Mucosa of descending colon (tissue), 3 donors: ENCODE measurements around the gene CNTNAP2. TPM values are rescaled to one million over a fixed set of nuclear protein-coding genes. Genes with fewer than 3 reads are reported as not detected.

Experiments used
- ATAC-seq: fragments of 200-7000 bp; cut with Tn5 transposase; one replicate; pipeline ENCODE4 v1.9.1; 2020; ENCODE audit warnings: mild to moderate bottlenecking, moderate library complexity
- DNase-seq, 3 donors: peaks; one replicate each; pipeline ENCODE4 v3.0.0-alpha.2; 2020
- H3K36me3 ChIP-seq: fragments of 200-600 bp; one replicate; pipeline ENCODE4 v1.8.0; 2021; ENCODE audit warnings: low read depth, mild to moderate bottlenecking
- H3K4me1 ChIP-seq: fragments of 200-600 bp; one replicate; pipeline ENCODE4 v1.8.0; 2021; ENCODE audit warnings: low read depth, mild to moderate bottlenecking
- H3K4me3 ChIP-seq: fragments of 200-600 bp; one replicate; pipeline ENCODE4 v1.8.0; 2021; ENCODE audit warnings: mild to moderate bottlenecking
- H3K9me3 ChIP-seq: fragments of 200-600 bp; one replicate; pipeline ENCODE4 v1.8.0; 2021; ENCODE audit warnings: mild to moderate bottlenecking
- intact Hi-C, 2 donors: fragments of 100-400 bp; cut with DNase I in 1 of 2; cut with micrococcal nuclease in 1 of 2; formaldehyde crosslinking; loops; one replicate each; pipeline versions ENCODE4 v1.11.0 to v1.11.1; 2022; cut with DNase I, micrococcal nuclease
- total RNA-seq, 3 donors: library from RNA; stranded (reverse); fragmentation: NEBNext Ultra II Directional in 2 of 3; extraction: Animal tissue kit (Norgen Biotek cat#: 25700) in 2 of 3; gene quantifications; one replicate each; pipeline versions ENCODE4 v1.2.1 to v1.2.4, GENCODE V29; 2021 to 2023
- TF ChIP-seq, protein P1 (sequence below): fragments of 200-600 bp; IDR thresholded peaks from one replicate; pipeline ENCODE4 v1.8.0; 2022; ENCODE audit warnings: antibody characterized with exemption, mild to moderate bottlenecking
- donor health status: DM: no; HTN: no; CAD: no; lungs with moderate emphysema.
- donor health status: DM: no; HTN: no; CAD: no.
- donor health status: DM: no; HTN: yes; CAD: no.

CNTNAP2 gene
- total RNA-seq, 3 donors from 2014 or later: 3.1 to 5.9 (median 4.2) TPM

DNA sequence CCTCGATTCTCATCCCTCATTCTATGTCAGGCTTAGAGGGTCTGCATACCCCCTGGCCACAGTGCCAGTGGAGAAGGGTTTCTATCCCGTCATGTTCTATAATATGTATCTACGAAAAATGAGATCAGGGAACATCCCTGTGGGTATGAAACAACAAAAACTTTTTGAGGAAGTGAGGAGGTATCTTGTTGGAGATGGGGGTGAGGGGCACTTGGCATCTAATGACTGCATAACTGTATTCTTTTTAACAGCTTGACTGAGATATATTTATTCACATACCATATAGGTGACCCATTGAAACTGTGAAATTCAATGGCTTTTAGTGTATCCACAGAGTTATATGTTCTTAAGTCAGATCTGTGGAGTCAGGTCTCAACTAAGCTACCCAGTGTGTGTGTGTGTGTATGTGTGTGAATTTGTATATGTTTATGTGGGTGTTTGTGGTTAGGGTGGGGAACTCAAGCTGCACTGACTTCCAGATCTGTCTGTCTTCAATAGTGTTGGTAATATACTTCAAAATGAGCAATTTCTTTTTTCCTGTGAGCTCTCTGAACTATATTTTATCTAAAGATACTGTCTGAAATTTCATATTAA is 528.9 kb downstream of the CNTNAP2 start:
- ATAC-seq: no peak

DNA sequence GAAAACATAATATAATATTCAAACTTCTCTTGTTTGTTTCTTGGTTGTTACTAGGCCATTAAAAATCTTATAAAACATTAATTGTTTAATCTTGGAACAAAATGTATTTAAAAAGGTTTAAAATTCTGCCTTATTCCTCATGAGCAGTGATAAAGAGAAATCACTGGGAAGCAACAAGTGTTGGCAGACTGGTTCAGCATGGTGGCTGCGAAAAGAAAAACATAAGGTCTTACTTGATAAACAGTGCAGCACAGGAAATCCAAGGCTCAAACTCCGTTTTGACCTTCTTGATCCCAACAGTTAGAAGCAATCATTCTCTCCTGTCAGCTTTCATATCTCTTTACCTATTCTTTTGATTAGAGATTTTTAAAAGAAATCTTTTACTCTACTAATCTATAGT is 530.8 kb downstream of the CNTNAP2 start:
- Histone ChIP-seq H3K4me3 (no peak overlapping the region), H3K36me3 (no peaks in the 10 kb centered on the region), H3K9me3 (peaks cover 25% of the 10 kb centered on the region), H3K4me1 (no peaks in the 10 kb centered on the region)
- TF ChIP-seq, protein P1, sequence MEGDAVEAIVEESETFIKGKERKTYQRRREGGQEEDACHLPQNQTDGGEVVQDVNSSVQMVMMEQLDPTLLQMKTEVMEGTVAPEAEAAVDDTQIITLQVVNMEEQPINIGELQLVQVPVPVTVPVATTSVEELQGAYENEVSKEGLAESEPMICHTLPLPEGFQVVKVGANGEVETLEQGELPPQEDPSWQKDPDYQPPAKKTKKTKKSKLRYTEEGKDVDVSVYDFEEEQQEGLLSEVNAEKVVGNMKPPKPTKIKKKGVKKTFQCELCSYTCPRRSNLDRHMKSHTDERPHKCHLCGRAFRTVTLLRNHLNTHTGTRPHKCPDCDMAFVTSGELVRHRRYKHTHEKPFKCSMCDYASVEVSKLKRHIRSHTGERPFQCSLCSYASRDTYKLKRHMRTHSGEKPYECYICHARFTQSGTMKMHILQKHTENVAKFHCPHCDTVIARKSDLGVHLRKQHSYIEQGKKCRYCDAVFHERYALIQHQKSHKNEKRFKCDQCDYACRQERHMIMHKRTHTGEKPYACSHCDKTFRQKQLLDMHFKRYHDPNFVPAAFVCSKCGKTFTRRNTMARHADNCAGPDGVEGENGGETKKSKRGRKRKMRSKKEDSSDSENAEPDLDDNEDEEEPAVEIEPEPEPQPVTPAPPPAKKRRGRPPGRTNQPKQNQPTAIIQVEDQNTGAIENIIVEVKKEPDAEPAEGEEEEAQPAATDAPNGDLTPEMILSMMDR: no peak
- intact Hi-C loops: no loop called here
- DNase-seq: no peak
- ATAC-seq: no peak

More for the DNA sequence above, 528.9 kb downstream of the CNTNAP2 start:
- Histone ChIP-seq H3K4me3 (no peak overlapping the region), H3K4me1 (no peaks in the 10 kb centered on the region), H3K36me3 (no peaks in the 10 kb centered on the region), H3K9me3 (peaks cover 22% of the 10 kb centered on the region)
- no peak for DNase-seq
- intact Hi-C loops: no loop called here
- TF ChIP-seq, protein P1: no peak

DNA sequence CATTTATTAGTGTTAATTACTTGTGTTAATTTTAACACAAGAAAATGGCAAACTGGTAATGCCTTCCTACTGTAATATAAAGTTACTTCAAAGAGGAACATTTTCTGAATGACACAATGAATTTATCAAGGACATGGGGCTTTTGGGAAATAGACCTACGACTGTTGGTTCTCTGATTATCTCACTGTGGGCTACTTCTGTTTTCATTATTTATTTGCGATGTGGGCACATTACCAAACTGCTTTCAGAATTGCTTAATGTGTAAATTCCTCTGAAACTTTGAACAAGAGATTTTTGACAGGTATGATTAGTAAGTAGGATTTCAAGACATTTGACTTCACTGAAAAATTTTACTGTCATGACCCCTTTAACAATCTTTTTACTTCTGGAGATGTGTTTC is 535.6 kb downstream of the CNTNAP2 start:
- peaks cover 19% of the 10 kb centered on the region for H3K9me3 ChIP-seq
- DNase-seq: no peak
- no peaks in the 10 kb centered on the region for H3K4me1 ChIP-seq
- intact Hi-C loops: no loop called here
- TF ChIP-seq, protein P1: no peak
- H3K36me3 ChIP-seq: no peaks in the 10 kb centered on the region
- no peak overlapping the region for H3K4me3 ChIP-seq
- ATAC-seq: no peak

DNA sequence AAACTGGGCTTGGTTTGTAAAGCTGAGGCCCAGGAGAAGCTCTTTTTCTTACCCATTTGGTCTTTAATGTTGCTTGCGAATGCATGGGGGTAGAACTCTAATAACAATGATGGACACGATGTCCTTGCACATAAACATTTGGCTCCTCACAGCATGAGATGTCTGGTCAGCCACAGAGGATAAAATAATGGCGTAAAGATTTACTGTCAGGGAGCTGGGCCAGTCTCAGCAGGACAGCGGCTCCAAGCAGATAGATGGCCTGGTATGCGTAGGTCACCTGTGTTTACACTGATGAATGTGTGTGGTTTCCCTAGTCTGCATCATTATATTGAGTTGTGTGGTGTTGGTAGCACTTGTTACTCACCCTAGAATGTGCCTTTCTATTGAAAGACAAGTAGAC is 537.4 kb downstream of the CNTNAP2 start:
- Histone ChIP-seq H3K36me3 (no peaks in the 10 kb centered on the region), H3K9me3 (peaks cover 13% of the 10 kb centered on the region), H3K4me1 (no peaks in the 10 kb centered on the region), H3K4me3 (no peak overlapping the region)
- intact Hi-C loops: no loop called here
- ATAC-seq (no peak), DNase-seq (no peak)
- TF ChIP-seq, protein P1: no peak

DNA sequence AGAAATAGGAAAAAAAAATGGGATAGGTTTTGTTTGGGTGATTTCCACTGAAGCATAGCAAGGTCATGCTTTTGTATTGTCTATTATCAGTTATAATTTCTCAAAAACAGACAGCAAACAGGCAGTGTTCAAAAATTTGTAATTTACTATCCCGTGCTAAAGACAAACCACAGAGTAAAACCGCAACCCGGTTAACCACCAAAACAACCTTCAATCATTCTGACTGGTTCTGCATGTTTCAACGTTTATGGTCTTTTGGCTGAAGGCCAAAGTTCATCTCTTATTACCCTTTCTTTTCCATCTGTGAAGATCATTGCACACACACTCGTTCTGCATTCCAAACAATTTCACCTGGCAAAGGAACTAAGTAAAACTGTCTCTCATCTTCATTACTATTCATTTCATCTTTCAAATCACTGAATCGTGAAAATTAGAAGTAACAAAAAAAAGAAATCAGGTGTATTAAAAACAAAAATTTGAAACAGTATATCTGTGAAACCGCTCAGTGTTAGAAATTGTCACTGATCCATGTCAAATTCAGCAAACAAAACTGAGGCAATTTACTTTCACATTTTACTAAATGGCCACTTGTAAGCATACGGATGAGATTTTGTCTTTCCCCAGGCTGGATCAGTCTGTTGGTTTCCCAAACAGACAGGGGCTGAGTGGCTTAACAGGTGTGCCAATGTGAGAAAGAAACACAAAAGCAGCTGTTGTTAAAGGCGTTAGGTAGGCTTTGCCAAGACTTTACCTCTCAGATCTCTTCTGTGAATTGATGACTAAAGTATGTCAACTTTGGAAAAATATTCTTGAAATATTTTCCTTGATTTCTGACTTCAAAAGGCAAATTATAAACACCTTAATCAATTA is 539.6 kb downstream of the CNTNAP2 start:
- Histone ChIP-seq H3K36me3 (no peaks in the 10 kb centered on the region), H3K4me3 (no peak overlapping the region), H3K9me3 (peaks cover 3% of the 10 kb centered on the region), H3K4me1 (no peaks in the 10 kb centered on the region)
- intact Hi-C loops: no loop called here
- DNase-seq (no peak), ATAC-seq (no peak)
- TF ChIP-seq, protein P1: no peak
